Ectodermal cell (in vitro differentiated cells): ENCODE results near the gene RUVBL1.
"Not testable (repeated sequence)": the region's sequence is repeated elsewhere in the genome, so short reads cannot be mapped to it uniquely, and the experiment has no call there.

ENCODE experiments used
- H3K27ac ChIP-seq: 2 replicates; pipeline ENCODE4 v1.7.0; 2013; ENCODE audit warnings: mild to moderate bottlenecking, low read depth, low read length; ENCODE audit not compliant: insufficient read depth, poor library complexity, severe bottlenecking
- H3K27me3 ChIP-seq: 2 replicates; pipeline ENCODE4 v1.7.0; 2013; ENCODE audit warnings: mild to moderate bottlenecking, low read length; ENCODE audit not compliant: insufficient read depth, control insufficient read depth, poor library complexity, severe bottlenecking
- H3K36me3 ChIP-seq: one replicate; pipeline ENCODE4 v1.7.0; 2013; ENCODE audit warnings: low read length; ENCODE audit not compliant: control insufficient read depth, insufficient read depth
- H3K4me1 ChIP-seq: one replicate; pipeline ENCODE4 v1.7.0; 2013; ENCODE audit warnings: low read length; ENCODE audit not compliant: control insufficient read depth, insufficient read depth
- H3K4me3 ChIP-seq: 2 replicates; pipeline ENCODE4 v1.7.0; 2013; ENCODE audit warnings: low read depth, low read length, control low read depth; ENCODE audit not compliant: insufficient read depth
- H3K9me3 ChIP-seq: 2 replicates; pipeline ENCODE4 v1.7.0; 2013; ENCODE audit warnings: mild to moderate bottlenecking, low read length, moderate library complexity; ENCODE audit not compliant: control insufficient read depth
- WGBS, 2 experiments: methylation state at CpG; one replicate each; pipeline ENCODE4 v1.1.7; 2013; ENCODE audit warnings: missing lambda C conversion rate in 2 of 2; 5-methylcytosine and 5-hydroxymethylcytosine counted together

Gene RUVBL1

GRCh38 chr3:128155616-128156360 lies 32.2 kb upstream of the RUVBL1 start:
- Histone ChIP-seq H3K9me3 (no peaks in the 10 kb centered on the region), H3K27ac (no peak overlapping the region), H3K4me3 (no peak overlapping the region), H3K4me1 (no peaks in the 10 kb centered on the region), H3K27me3 (peaks cover 26% of the 10 kb centered on the region), H3K36me3 (no peaks in the 10 kb centered on the region)
- 90 to 94% methylated on average over 3 of the region's 3 CpGs for whole genome bisulfite sequencing, 2 experiments

DNA sequence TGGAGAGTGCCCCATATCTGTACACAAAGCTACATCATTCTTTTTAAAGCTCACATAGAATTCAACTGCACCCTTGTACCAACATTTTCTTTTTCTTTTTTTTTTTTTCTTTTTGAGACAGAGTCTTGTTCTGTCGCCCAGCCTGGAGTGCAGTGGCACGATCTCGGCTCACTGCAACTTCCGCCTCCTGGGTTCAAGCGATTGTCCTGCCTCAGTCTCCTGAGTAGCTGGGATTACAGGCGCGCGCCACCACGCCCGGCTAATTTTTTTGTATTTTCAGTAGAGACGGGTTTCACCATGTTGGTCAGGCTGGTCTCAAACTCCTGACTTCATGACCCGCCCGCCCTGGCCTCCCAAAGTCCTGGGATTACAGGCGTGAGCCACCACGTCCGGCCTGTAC lies 30.7 kb upstream of the RUVBL1 start:
- H3K27ac ChIP-seq, H3K9me3 ChIP-seq, H3K36me3 ChIP-seq, H3K4me1 ChIP-seq: not testable (repeated sequence)
- 86 to 94% methylated on average over 16 of the region's 16 CpGs for WGBS, 2 experiments
- H3K4me3 ChIP-seq = peak overlapping the region; percentile 63
- H3K27me3 ChIP-seq = peaks cover 26% of the 10 kb centered on the region

DNA sequence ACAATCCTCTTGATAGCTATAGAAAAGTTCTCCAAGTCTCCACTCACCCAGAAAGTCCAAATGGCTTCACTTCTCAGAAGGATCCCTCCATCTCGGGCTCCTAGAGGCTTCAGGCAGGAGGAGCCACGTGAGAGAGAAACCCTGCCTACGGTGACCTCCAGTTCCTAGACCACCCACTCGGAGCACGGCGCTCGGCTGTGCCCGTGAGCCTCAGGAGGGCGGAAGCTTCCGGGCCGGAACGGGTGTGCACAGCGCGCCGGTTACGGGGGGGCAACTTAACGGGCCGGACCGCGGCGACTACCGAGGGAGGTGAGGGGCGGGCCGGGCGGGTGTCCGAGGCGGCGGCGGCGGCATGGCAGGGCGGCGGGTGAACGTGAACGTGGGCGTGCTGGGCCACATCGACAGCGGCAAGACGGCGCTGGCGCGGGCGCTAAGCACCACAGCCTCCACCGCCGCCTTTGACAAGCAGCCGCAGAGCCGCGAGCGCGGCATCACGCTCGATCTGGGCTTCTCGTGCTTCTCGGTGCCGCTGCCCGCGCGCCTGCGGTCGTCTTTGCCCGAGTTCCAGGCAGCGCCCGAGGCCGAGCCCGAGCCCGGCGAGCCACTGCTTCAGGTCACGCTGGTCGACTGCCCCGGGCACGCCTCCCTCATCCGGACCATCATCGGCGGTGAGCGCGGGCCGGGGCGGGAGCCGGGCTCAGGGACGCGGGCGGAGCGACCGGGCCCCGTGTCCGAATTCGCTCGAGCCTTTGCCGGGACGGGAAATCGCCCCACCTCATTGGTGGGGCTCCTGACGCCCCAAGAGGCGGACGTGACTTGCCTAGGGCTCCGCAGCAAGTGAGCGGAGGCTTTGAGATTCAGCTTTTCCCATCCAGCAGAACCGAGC lies 29.8 kb upstream of the RUVBL1 start, which contains the start of gene EEFSEC:
Gene EEFSEC (plus strand): TSS at position 326 of the 886 bp plus-strand sequence. CDS start 27 bp downstream, at position 353.
- peak within 1 kb of the TSS; percentile 63 for H3K4me3 ChIP-seq
- WGBS, 2 experiments = 0 to 1% methylated on average over 96 of the region's 96 CpGs
- no peak within 1 kb of the TSS for H3K27ac ChIP-seq
- H3K9me3 ChIP-seq = no peaks in the 10 kb centered on the region
- H3K27me3 ChIP-seq = peaks cover 31% of the 10 kb centered on the region
- no peaks in the 10 kb centered on the region for H3K36me3 ChIP-seq
- no peaks in the 10 kb centered on the region for H3K4me1 ChIP-seq

DNA sequence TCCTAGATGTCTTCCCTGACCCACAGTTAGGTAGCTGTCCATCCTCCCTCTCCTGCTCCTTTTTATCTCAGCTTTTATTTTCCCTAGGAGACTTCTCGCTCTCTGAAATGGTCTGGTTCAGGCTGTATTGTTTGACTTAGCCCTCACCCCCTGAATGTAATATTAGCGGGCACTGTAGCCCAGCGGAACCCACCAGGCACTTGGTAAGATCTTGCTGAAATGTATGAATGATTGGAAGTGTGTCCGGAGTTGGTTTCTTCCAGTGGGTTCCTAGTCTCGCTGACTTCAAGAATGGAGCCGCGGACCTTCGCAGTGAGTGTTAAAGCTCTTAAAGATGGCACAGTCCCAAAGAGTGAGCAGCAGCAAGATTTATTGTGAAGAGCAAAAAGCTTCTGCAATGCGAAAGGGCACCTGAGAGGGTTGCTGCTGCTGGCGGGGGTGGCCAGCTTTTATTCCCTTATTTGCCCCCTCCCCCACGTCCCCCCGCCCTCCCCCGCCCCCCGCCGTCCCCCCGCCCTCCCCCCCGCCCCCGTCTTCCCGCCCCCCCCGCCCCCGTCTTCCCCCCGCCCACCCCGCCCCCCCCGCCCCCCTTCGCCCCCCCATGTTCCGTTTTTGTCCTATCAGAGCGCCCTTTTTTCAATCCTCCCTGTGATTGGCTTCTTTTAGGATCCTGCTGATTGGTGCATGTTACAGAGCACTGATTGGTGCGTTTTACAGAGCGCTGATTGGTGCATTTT lies 29.0 kb upstream of the RUVBL1 start:
- Histone ChIP-seq H3K4me1 (no peaks in the 10 kb centered on the region), H3K36me3 (no peaks in the 10 kb centered on the region), H3K9me3 (no peaks in the 10 kb centered on the region), H3K4me3 (peak overlapping the region; percentile 63), H3K27me3 (peaks cover 38% of the 10 kb centered on the region), H3K27ac (no peak overlapping the region)
- WGBS, 2 experiments = 73 to 81% methylated on average over 11 to 13 of the region's 29 CpGs

GRCh38 chr3:128151758-128152274 lies 28.2 kb upstream of the RUVBL1 start:
- no peak overlapping the region for H3K27ac ChIP-seq
- 92 to 95% methylated on average over 5 of the region's 5 CpGs for WGBS, 2 experiments

GRCh38 chr3:128149650-128150049 lies 26.0 kb upstream of the RUVBL1 start:
- H3K4me3 ChIP-seq = no peak overlapping the region
- no peaks in the 10 kb centered on the region for H3K9me3 ChIP-seq
- H3K27ac ChIP-seq = no peak overlapping the region
- peaks cover 39% of the 10 kb centered on the region for H3K27me3 ChIP-seq
- H3K36me3 ChIP-seq = no peaks in the 10 kb centered on the region
- WGBS, 2 experiments = 81 to 82% methylated on average over 5 of the region's 5 CpGs
- no peaks in the 10 kb centered on the region for H3K4me1 ChIP-seq

More at GRCh38 chr3:128151758-128152274, 28.2 kb upstream of the RUVBL1 start:
- H3K36me3 ChIP-seq = no peaks in the 10 kb centered on the region
- H3K4me3 ChIP-seq = no peak overlapping the region
- H3K9me3 ChIP-seq = no peaks in the 10 kb centered on the region
- no peaks in the 10 kb centered on the region for H3K4me1 ChIP-seq
- H3K27me3 ChIP-seq = peaks cover 38% of the 10 kb centered on the region

DNA sequence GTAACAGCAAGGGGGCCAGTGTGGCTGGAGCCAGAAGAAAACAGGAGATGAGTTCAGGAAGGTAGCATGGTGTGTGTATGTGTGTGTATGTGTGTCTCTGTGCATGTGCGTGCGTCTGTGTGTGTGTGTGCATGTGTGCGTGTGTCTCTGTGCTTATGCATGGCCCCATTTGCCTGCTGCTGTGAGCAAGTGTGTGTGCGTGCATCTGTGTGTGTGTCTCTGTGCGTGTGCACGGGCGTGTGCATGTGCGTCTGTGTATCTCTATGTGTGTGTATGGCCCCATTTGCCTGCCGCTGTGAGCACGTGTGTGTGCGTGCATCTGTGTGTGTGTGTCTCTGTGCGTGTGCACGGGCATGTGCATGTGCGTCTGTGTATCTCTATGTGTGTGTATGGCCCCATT lies 22.6 kb upstream of the RUVBL1 start:
- no peak overlapping the region for H3K4me3 ChIP-seq
- 94% methylated on average over 14 of the region's 14 CpGs for WGBS, 2 experiments
- H3K27me3 ChIP-seq = peaks cover 15% of the 10 kb centered on the region
- H3K9me3 ChIP-seq = no peaks in the 10 kb centered on the region
- no peak overlapping the region for H3K27ac ChIP-seq
- H3K36me3 ChIP-seq = no peaks in the 10 kb centered on the region
- H3K4me1 ChIP-seq = no peaks in the 10 kb centered on the region

DNA sequence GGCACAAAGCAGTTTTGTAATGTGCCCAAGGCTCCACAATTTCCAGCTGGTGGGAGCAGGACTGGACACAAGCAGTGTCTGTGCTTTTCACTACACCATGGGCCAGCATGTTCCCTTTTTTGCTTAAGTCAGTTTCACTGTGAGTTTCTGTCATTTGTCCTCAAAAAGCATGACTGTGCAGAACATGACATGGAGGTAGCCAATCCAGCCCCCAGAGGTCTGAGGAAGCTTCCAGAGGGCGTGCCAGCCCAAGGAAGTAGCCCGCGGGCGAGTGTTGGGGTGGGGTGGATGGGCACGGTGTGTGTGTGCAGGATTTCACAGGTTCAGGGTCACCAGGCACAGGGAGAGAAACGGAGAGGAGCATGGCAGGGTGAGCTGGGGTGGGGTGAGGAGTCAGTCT lies 21.7 kb upstream of the RUVBL1 start:
- Histone ChIP-seq H3K36me3 (no peaks in the 10 kb centered on the region), H3K9me3 (no peaks in the 10 kb centered on the region), H3K4me1 (no peaks in the 10 kb centered on the region), H3K4me3 (no peak overlapping the region), H3K27ac (no peak overlapping the region), H3K27me3 (peaks cover 15% of the 10 kb centered on the region)
- WGBS, 2 experiments = 86 to 89% methylated on average over 6 of the region's 6 CpGs

DNA sequence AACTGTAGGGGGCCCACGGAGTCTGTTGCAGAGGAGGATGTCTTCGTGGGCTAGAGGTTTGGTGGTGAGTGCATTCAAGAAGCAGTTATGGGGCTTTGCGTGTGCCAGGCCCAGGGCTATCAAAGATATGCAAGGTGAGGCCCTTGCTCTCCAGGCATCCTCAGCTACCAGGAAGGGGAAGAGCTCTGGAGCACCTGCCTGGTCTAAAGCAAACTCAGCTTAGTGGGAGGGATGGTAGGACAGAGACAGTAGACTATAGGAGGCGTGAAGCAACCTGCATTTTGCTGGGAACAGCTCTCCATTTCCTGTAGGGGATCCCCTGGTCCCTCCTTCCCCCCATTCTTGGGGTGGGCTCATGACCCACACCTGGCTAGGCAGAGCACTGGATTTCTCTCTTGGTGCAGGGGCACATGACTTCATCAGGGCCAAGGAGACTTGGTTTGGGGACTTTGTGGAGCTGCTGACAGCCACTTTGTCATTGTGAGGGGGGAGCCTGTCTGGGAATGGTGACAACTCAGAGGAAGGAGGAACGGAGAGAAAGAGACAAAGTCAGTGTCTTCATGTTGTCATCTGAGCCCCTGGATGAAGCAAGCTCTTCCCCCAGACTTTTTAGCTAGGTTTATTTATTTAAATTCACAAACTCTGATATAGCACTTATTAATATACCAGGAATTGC lies 21.0 kb upstream of the RUVBL1 start:
- Histone ChIP-seq H3K27ac (no peak overlapping the region), H3K27me3 (peaks cover 17% of the 10 kb centered on the region), H3K9me3 (no peaks in the 10 kb centered on the region), H3K4me3 (no peak overlapping the region), H3K4me1 (no peaks in the 10 kb centered on the region), H3K36me3 (no peaks in the 10 kb centered on the region)
- 71 to 72% methylated on average over 5 of the region's 5 CpGs for WGBS, 2 experiments
